Heart left ventricle (tissue), 16 donors: ENCODE data around the gene LEMD1. TPM values are rescaled to one million over a fixed set of nuclear protein-coding genes. Genes with fewer than 3 reads are reported as not detected.

Experiments
- ATAC-seq, 4 donors: fragments of 200-7000 bp; cut with Tn5 transposase; one replicate each; pipeline ENCODE4 v1.9.1; 2020 to 2022; ENCODE audit warnings: moderate library complexity in 4 of 4, mild to moderate bottlenecking in 3 of 4, moderate number of reproducible peaks in 1 of 4
- DNase-seq, 5 donors: peaks; one replicate each; pipeline ENCODE4 v3.0.0-alpha.2; 2020
- H3K27ac ChIP-seq, 12 donors: fragments of 200-600 bp; sonication (generic) in 4 of 12; one replicate each; pipeline versions ENCODE4 v1.5.0 to v1.8.0; 2016 to 2022; ENCODE audit warnings: mild to moderate bottlenecking in 2 of 12
- H3K27me3 ChIP-seq, 9 donors: fragments of 200-600 bp; sonication (generic) in 2 of 9; one replicate each; pipeline versions ENCODE4 v1.5.1 to v1.8.0; 2016 to 2022; ENCODE audit warnings: mild to moderate bottlenecking in 3 of 9
- H3K36me3 ChIP-seq, 9 donors: fragments of 200-600 bp; sonication (generic) in 2 of 9; one replicate each; pipeline versions ENCODE4 v1.5.0 to v1.8.0; 2018 to 2022; ENCODE audit warnings: mild to moderate bottlenecking in 2 of 9
- H3K4me1 ChIP-seq, 12 donors: fragments of 200-600 bp; sonication (generic) in 4 of 12; one replicate each; pipeline versions ENCODE4 v1.5.0 to v1.8.0; 2016 to 2022; ENCODE audit warnings: mild to moderate bottlenecking in 3 of 12
- H3K4me3 ChIP-seq, 12 donors: fragments of 200-600 bp; sonication (generic) in 4 of 12; one replicate each; pipeline versions ENCODE4 v1.5.0 to v1.8.0; 2017 to 2022; ENCODE audit warnings: mild to moderate bottlenecking in 9 of 12, moderate library complexity in 4 of 12
- H3K9me3 ChIP-seq, 12 donors: fragments of 200-600 bp; sonication (generic) in 4 of 12; one replicate each; pipeline versions ENCODE4 v1.5.0 to v1.8.0; 2016 to 2022; ENCODE audit warnings: mild to moderate bottlenecking in 1 of 12
- POLR2A ChIP-seq, 2 donors: fragments of 450-650 bp; IDR thresholded peaks; one replicate each; pipeline ENCODE4 v1.6.1; 2017; ENCODE audit warnings: antibody characterized with exemption in 2 of 2, mild to moderate bottlenecking in 2 of 2, moderate library complexity in 2 of 2
- WGBS, 4 donors: extraction: QIAGEN DNeasy Blood & Tissue Kit in 2 of 4; methylation state at CpG; one replicate each; pipeline versions ENCODE4 v1.1.5 to v1.1.7; 2013 to 2018; 5-methylcytosine and 5-hydroxymethylcytosine counted together
- intact Hi-C, 10 donors: fragments of 100-400 bp; cut with DNase I; formaldehyde crosslinking; loops; one replicate each; pipeline versions ENCODE4 v1.11.1 to v1.14.2; 2022
- polyA plus RNA-seq, 2 donors: library from polyadenylated mRNA; stranded (reverse); fragments of 200-250 nt; gene quantifications; one replicate each; pipeline ENCODE4 v1.2.3, GENCODE V29; 2013
- total RNA-seq, 9 donors: library from RNA; depleted of rRNA in 2 of 9; stranded (reverse); fragments of >200 nt in 2 of 9; fragmentation: NEBNext Ultra II Directional in 3 of 9; extraction: Animal tissue kit (Norgen Biotek cat#: 25700) in 3 of 9; gene quantifications; one replicate each; pipeline versions ENCODE4 v1.1.0 to v1.2.4, GENCODE V29; 2016 to 2023
- TF ChIP-seq, protein P1 (sequence below), 12 donors: fragments of 200-600 bp; sonication (generic) in 4 of 12; IDR thresholded peaks; one replicate each; pipeline versions ENCODE4 v1.5.0 to v1.8.0; 2018 to 2022; ENCODE audit warnings: antibody characterized with exemption in 12 of 12, mild to moderate bottlenecking in 5 of 12
- donor health status: ischemic (EF 13 %, LVEDD 7.1; RV severe dilation, severe dysfunction).
- donor health status: healthy with polysubstance abuse.
- donor health status: DM: no; HTN: yes; CAD: no.
- donor health status: DM: no; HTN: no; CAD: no.
- donor health status: ischemic (EF 25% LVEDD 6.9; RV normal size, moderate dysfunction).
- donor health status: ischemic (EF 25% LVEDD 5.7; RV mildly dilated, moderate dysfunction).
- donor health status: healthy.
- donor health status: DM: yes; HTN: yes; CAD: no.
- donor health status: ischemic (EF 35%, LVEDD 5.7; RV mildly dilated, moderate dysfunction).
- donor health status: nonischemic (EF 11% LVEDD 7.7; RV severe dilation, severe dysfunction).
- donor health status: DM: yes; HTN: yes; CAD: no.
- donor health status: PGD.
- donor health status: ischemic (EF 29% LVEDD 5.4; RV normal size, mild dysfunction).
- donor health status: nonischemic (EF 23%, LVEDD 6.1; RV moderate dilation, normal function).

The LEMD1 gene
- total and polyA plus RNA-seq, 11 donors: 2.5 TPM; not detected in 10

DNA sequence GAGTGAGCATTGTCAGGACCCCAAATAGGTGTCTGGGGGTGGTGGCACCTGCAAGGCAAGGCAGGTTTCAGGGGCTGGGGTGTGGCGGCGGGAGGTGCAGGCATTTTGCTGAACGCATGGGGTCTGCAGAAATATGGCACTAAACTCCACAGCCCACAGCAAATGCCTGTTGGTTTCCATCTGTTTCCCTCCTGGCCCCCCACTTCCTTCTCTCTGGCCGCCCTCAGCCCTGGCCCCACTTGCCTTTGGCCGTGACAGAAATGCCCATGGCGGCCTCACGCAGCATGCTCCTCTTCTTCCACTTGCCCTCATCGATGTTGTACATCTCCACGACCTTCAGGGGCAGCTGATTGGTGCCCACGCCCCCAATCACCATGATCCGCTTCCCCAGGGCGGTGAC lies 78.9 kb downstream of the LEMD1 start:
- Histone ChIP-seq H3K9me3 (no peaks in the 10 kb centered on the region), H3K4me3 (no peak overlapping the region), H3K4me1 (peaks cover 0 to 16% (median 12%) of the 10 kb centered on the region in 12 donors), H3K36me3 (no peaks in the 10 kb centered on the region), H3K27me3 (peaks cover 15 to 54% (median 31%) of the 10 kb centered on the region in 9 donors), H3K27ac (no peak overlapping the region)
- ATAC-seq (no peak), DNase-seq (no peak)
- intact Hi-C loops: no loop called here
- TF ChIP-seq, protein P1, sequence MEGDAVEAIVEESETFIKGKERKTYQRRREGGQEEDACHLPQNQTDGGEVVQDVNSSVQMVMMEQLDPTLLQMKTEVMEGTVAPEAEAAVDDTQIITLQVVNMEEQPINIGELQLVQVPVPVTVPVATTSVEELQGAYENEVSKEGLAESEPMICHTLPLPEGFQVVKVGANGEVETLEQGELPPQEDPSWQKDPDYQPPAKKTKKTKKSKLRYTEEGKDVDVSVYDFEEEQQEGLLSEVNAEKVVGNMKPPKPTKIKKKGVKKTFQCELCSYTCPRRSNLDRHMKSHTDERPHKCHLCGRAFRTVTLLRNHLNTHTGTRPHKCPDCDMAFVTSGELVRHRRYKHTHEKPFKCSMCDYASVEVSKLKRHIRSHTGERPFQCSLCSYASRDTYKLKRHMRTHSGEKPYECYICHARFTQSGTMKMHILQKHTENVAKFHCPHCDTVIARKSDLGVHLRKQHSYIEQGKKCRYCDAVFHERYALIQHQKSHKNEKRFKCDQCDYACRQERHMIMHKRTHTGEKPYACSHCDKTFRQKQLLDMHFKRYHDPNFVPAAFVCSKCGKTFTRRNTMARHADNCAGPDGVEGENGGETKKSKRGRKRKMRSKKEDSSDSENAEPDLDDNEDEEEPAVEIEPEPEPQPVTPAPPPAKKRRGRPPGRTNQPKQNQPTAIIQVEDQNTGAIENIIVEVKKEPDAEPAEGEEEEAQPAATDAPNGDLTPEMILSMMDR (IDR thresholded peaks at IDR 0.05): no peak
- no peak for TF ChIP-seq POLR2A (IDR thresholded peaks at IDR 0.05)
- WGBS, 4 donors: 74 to 82% (median 78%) methylated on average over 11 to 12 of the region's 12 CpGs

- H3K9me3 ChIP-seq: no peaks in the 10 kb centered on the region
- no peaks in the 10 kb centered on the region for H3K36me3 ChIP-seq
- intact Hi-C loops: no loop called here
- no peak overlapping the region for H3K4me3 ChIP-seq
- DNase-seq (no peak), ATAC-seq (no peak)
- peaks cover 0 to 16% (median 12%) of the 10 kb centered on the region in 12 donors for H3K4me1 ChIP-seq
- H3K27ac ChIP-seq: no peak overlapping the region
- TF ChIP-seq, protein P1 (IDR thresholded peaks at IDR 0.05): no peak
- WGBS, 4 donors: 88 to 100% (median 93%) methylated on average over 1 of the region's 1 CpG
- peaks cover 15 to 38% (median 29%) of the 10 kb centered on the region in 9 donors for H3K27me3 ChIP-seq
Observed at GRCh38 chr1:205340676-205341075, 81.2 kb downstream of the LEMD1 start.

DNA sequence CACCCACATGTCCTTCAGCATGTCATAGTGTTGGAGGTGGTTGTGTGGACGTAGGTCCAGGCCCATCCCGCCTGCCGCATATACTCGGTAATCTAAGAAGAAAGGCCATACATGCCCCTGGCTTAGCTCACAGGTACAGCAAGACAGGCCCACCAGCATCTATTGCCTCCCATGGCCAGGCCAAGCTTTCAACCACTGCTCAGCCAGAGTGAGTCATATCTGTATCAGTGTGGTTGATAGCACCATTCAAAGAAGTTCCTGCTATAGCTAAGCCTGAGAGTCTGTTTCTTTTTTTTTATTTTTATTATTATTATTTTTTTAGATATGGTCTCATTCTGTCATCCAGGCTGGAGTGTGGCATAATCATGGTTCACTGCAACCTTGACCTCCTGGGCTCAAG lies 82.1 kb downstream of the LEMD1 start:
- TF ChIP-seq POLR2A (IDR thresholded peaks at IDR 0.05): no peak
- TF ChIP-seq, protein P1 (IDR thresholded peaks at IDR 0.05): no peak
- Histone ChIP-seq H3K27ac (no peak overlapping the region), H3K36me3 (no peaks in the 10 kb centered on the region), H3K27me3 (peaks cover 12 to 29% (median 20%) of the 10 kb centered on the region in 9 donors), H3K9me3 (no peaks in the 10 kb centered on the region), H3K4me1 (peaks cover 0 to 16% (median 12%) of the 10 kb centered on the region in 12 donors), H3K4me3 (no peak overlapping the region)
- 86 to 96% (median 91%) methylated on average over 4 of the region's 4 CpGs for WGBS, 4 donors
- DNase-seq (no peak), ATAC-seq (no peak)
- intact Hi-C loops: no loop called here

DNA sequence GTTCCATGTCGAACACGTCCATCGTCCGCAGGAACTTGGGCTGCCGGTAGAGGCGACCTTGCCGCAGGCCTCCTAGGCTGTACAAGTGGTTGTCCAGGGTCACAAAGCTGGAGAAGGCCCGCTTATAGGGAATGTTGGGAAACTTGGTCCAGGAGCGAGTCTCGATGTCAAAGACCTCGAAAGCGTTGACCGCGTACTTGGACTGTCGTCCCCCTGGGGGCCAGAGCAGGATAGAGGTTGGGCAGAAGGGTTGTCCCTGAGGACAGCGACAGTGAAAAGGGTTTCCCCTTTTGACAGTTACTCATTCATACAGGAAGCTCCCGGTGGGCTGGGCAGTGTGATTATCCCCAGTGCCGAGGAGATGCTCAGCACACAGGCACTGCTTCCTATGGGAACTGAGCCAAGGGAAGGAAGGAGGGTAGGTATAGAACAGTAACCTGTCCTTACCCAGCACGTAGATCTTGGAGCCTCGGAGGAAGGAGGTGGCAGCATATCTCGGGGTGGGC lies 82.6 kb downstream of the LEMD1 start:
- DNase-seq (no peak), ATAC-seq (no peak)
- peaks cover 0 to 12% (median 10%) of the 10 kb centered on the region in 12 donors for H3K4me1 ChIP-seq
- WGBS, 4 donors: 77 to 87% (median 82%) methylated on average over 21 of the region's 21 CpGs
- H3K4me3 ChIP-seq: no peak overlapping the region
- H3K9me3 ChIP-seq: no peaks in the 10 kb centered on the region
- intact Hi-C loops: no loop called here
- no peak overlapping the region for H3K27ac ChIP-seq
- TF ChIP-seq POLR2A (IDR thresholded peaks at IDR 0.05): no peak
- TF ChIP-seq, protein P1 (IDR thresholded peaks at IDR 0.05): no peak
- no peaks in the 10 kb centered on the region for H3K36me3 ChIP-seq
- peaks cover 11 to 24% (median 15%) of the 10 kb centered on the region in 9 donors for H3K27me3 ChIP-seq
